Measurements from ENCODE around the gene MAD2L2.

The MAD2L2 gene

GRCh38 chr1:11691928-11692711, 11.2 kb upstream of the MAD2L2 start:
- H3K4me1 ChIP-seq = peaks cover 0 to 31% (median 24%) of the 10 kb centered on the region in 4 donors
- intact Hi-C loops (cut with DNase I; ENCODE audit: low total_unique reads) = no loop called here
- no peak for TF ChIP-seq CTCF (IDR thresholded peaks at IDR 0.05)
- no peaks in the 10 kb centered on the region for H3K36me3 ChIP-seq
- peaks cover 7 to 89% of the 10 kb centered on the region in 2 donors for H3K27me3 ChIP-seq
- no peak overlapping the region for H3K27ac ChIP-seq
- no peak overlapping the region for H3K4me3 ChIP-seq
- no peaks in the 10 kb centered on the region for H3K9me3 ChIP-seq
- no peak for DNase-seq

GRCh38 chr1:11691302-11691914, 10.5 kb upstream of the MAD2L2 start, which contains the start of gene DRAXIN:
Gene DRAXIN, plus strand, starts transcription at chr1:11691710. Its CDS starts 14,549 bp downstream, at chr1:11706259.
- peaks cover 7 to 82% of the 10 kb centered on the region in 2 donors for H3K27me3 ChIP-seq
- no peak for DNase-seq

GRCh38 chr1:11690397-11691301, 9.7 kb upstream of the MAD2L2 start:
- Histone ChIP-seq H3K27me3 (peaks cover 7 to 79% of the 10 kb centered on the region in 2 donors), H3K36me3 (no peaks in the 10 kb centered on the region), H3K9me3 (no peaks in the 10 kb centered on the region), H3K4me1 (peaks cover 0 to 31% (median 24%) of the 10 kb centered on the region in 4 donors), H3K27ac (no peak overlapping the region), H3K4me3 (peak overlapping the region in 1 of 2 donors; percentile 34)
- no peak for DNase-seq
- no peak for TF ChIP-seq CTCF (IDR thresholded peaks at IDR 0.05)
- intact Hi-C loops (cut with DNase I; ENCODE audit: low total_unique reads) = no loop called here

More at GRCh38 chr1:11691302-11691914, 10.5 kb upstream of the MAD2L2 start, which contains the start of gene DRAXIN:
- Histone ChIP-seq H3K36me3 (no peaks in the 10 kb centered on the region), H3K4me3 (peak within 1 kb of the TSS in 1 of 2 donors; percentile 34), H3K9me3 (no peaks in the 10 kb centered on the region), H3K27ac (no peak within 1 kb of the TSS), H3K4me1 (peaks cover 0 to 31% (median 24%) of the 10 kb centered on the region in 4 donors)
- intact Hi-C loops (cut with DNase I; ENCODE audit: low total_unique reads) = no loop called here
- no peak for TF ChIP-seq CTCF (IDR thresholded peaks at IDR 0.05)

- Histone ChIP-seq H3K27ac (no peak overlapping the region), H3K36me3 (no peaks in the 10 kb centered on the region), H3K27me3 (peaks cover 7 to 69% of the 10 kb centered on the region in 2 donors), H3K4me3 (no peak overlapping the region), H3K9me3 (no peaks in the 10 kb centered on the region), H3K4me1 (peaks cover 0 to 30% (median 24%) of the 10 kb centered on the region in 4 donors)
- intact Hi-C loops (cut with DNase I; ENCODE audit: low total_unique reads) = no loop called here
- DNase-seq = no peak
- no peak for TF ChIP-seq CTCF (IDR thresholded peaks at IDR 0.05)
Measured at GRCh38 chr1:11688506-11688905, 7.6 kb upstream of the MAD2L2 start.

GRCh38 chr1:11685210-11685752, 4.3 kb upstream of the MAD2L2 start:
- no peak overlapping the region for H3K4me3 ChIP-seq
- H3K4me1 ChIP-seq = peaks cover 0 to 11% (median 8%) of the 10 kb centered on the region in 4 donors
- H3K36me3 ChIP-seq = no peaks in the 10 kb centered on the region
- no peak for TF ChIP-seq CTCF (IDR thresholded peaks at IDR 0.05)
- H3K27ac ChIP-seq = no peak overlapping the region
- DNase-seq = no peak
- H3K9me3 ChIP-seq = no peaks in the 10 kb centered on the region
- H3K27me3 ChIP-seq = peaks cover 0 to 37% of the 10 kb centered on the region in 2 donors
- intact Hi-C loops (cut with DNase I; ENCODE audit: low total_unique reads) = no loop called here
